Heart right ventricle (tissue), 16 donors: ENCODE measurements around the gene SUN3. TPM values are rescaled to one million over a fixed set of nuclear protein-coding genes. Genes with fewer than 3 reads are reported as not detected.

Experiments used
- ATAC-seq, 8 donors: fragments of 200-7000 bp; cut with Tn5 transposase; one replicate each; pipeline ENCODE4 v1.9.1; 2020; ENCODE audit warnings: mild to moderate bottlenecking in 8 of 8, moderate library complexity in 8 of 8, moderate number of reproducible peaks in 1 of 8
- DNase-seq, 2 donors: peaks; one replicate each; pipeline ENCODE4 v3.0.0-alpha.2; 2020
- H3K27ac ChIP-seq, 10 donors: fragments of 200-600 bp; sonication (generic) in 2 of 10; one replicate each; pipeline versions ENCODE4 v1.5.0 to v1.8.0; 2020 to 2022; ENCODE audit warnings: mild to moderate bottlenecking in 3 of 10
- H3K27me3 ChIP-seq, 7 donors: fragments of 200-600 bp; one replicate each; pipeline ENCODE4 v1.8.0; 2021 to 2022; ENCODE audit warnings: mild to moderate bottlenecking in 2 of 7
- H3K36me3 ChIP-seq, 9 donors: fragments of 200-600 bp; sonication (generic) in 1 of 9; one replicate each; pipeline versions ENCODE4 v1.5.0 to v1.8.0; 2020 to 2022; ENCODE audit warnings: mild to moderate bottlenecking in 2 of 9
- H3K4me1 ChIP-seq, 9 donors: fragments of 200-600 bp; sonication (generic) in 1 of 9; one replicate each; pipeline versions ENCODE4 v1.5.0 to v1.8.0; 2020 to 2022; ENCODE audit warnings: mild to moderate bottlenecking in 4 of 9
- H3K4me3 ChIP-seq, 10 donors: fragments of 200-600 bp; sonication (generic) in 2 of 10; one replicate each; pipeline versions ENCODE4 v1.5.0 to v1.8.0; 2020 to 2022; ENCODE audit warnings: mild to moderate bottlenecking in 7 of 10, moderate library complexity in 2 of 10
- H3K9me3 ChIP-seq, 11 donors: fragments of 200-600 bp in 10 of 11; sonication (generic) in 2 of 11; one replicate each; pipeline versions ENCODE4 v1.5.0 to v1.8.0; 2013 to 2022; ENCODE audit warnings: mild to moderate bottlenecking in 2 of 11, control low read depth in 1 of 11, moderate library complexity in 1 of 11
- WGBS, 2 donors: extraction: QIAGEN DNeasy Blood & Tissue Kit; methylation state at CpG; one replicate each; pipeline ENCODE4 v1.1.7; 2013; ENCODE audit warnings: inconsistent platforms in 1 of 2; 5-methylcytosine and 5-hydroxymethylcytosine counted together
- intact Hi-C, 10 donors: fragments of 100-400 bp; cut with DNase I; formaldehyde crosslinking; loops; one replicate each; pipeline versions ENCODE4 v1.11.1 to v1.14.2; 2022
- polyA plus RNA-seq, 2 donors: library from polyadenylated mRNA; stranded (reverse); fragments of 200-250 nt; gene quantifications; one replicate each; pipeline ENCODE4 v1.2.3, GENCODE V29; 2013
- total RNA-seq, 10 donors: library from RNA; stranded (reverse); fragmentation: NEBNext Ultra II Directional in 3 of 10; extraction: Animal tissue kit (Norgen Biotek cat#: 25700) in 3 of 10; gene quantifications; one replicate each; pipeline versions ENCODE4 v1.2.1 to v1.2.4, GENCODE V29; 2021 to 2023
- TF ChIP-seq, protein P1 (sequence below), 9 donors: fragments of 200-600 bp; sonication (generic) in 2 of 9; IDR thresholded peaks; one replicate each; pipeline versions ENCODE4 v1.5.0 to v1.8.0; 2021 to 2022; ENCODE audit warnings: antibody characterized with exemption in 9 of 9, mild to moderate bottlenecking in 5 of 9, moderate library complexity in 1 of 9
- donor health status: Arrhythmogenic right ventricular cardiomyopathy.
- donor health status: ischemic (EF 13 %, LVEDD 7.1; RV severe dilation, severe dysfunction).
- donor health status: healthy with polysubstance abuse.
- donor health status: DM: no; HTN: yes; CAD: no.
- donor health status: DM: no; HTN: no; CAD: no.
- donor health status: ischemic (EF 25% LVEDD 6.9; RV normal size, moderate dysfunction).
- donor health status: ischemic (EF 25% LVEDD 5.7; RV mildly dilated, moderate dysfunction).
- donor health status: healthy.
- donor health status: DM: yes; HTN: yes; CAD: no.
- donor health status: Ischemic cardiomyopathy.
- donor health status: ischemic (EF 35%, LVEDD 5.7; RV mildly dilated, moderate dysfunction).
- donor health status: nonischemic (EF 11% LVEDD 7.7; RV severe dilation, severe dysfunction).
- donor health status: DM: yes; HTN: yes; CAD: no.
- donor health status: PGD.
- donor health status: ischemic (EF 29% LVEDD 5.4; RV normal size, mild dysfunction).
- donor health status: nonischemic (EF 23%, LVEDD 6.1; RV moderate dilation, normal function).

Gene SUN3
- total and polyA plus RNA-seq, 12 donors, result not detected

DNA sequence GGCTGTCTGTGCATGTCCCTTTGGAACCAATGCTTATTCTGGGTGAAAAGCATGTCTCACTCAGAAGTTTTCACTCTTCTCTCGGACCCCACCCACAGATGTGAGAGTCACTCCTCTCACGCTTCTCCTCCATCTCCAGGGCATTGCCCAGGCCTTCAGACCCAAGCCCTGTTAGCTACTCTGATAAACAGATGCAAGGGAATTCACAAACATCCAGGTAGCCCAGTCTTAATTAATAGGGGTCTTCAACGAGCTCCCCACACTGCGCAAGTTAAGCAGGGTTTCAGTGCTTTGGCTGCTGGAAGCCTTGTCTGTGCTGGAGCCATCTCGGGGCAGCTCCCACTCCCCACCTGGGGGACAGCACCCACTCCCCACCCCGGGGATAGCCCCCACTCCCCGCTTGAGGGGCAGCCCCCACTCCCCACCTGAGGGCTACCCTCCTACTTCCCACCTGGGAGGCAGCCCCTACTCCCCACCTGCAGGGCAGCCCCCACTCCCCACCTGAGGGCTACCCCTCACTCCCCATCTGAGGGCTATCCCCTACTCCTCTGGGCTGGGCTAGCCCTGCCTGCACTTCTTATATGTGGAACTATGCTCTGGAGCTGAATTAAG lies 89.4 kb downstream of the SUN3 start:
- no peak for DNase-seq
- peak overlapping the region in 9 of 10 donors; percentile 84 to 97 (median 91) for H3K27ac ChIP-seq
- intact Hi-C loops, result loop anchor here in 2 of 10 donors (5.0 kb wide), 1 partner anchor 92 kb away; no protein-coding TSS in a partner anchor
- WGBS, 2 donors, result 93 to 94% methylated on average over 7 of the region's 7 CpGs
- no peak overlapping the region for H3K4me3 ChIP-seq
- H3K27me3 ChIP-seq, result no peaks in the 10 kb centered on the region
- TF ChIP-seq, protein P1, sequence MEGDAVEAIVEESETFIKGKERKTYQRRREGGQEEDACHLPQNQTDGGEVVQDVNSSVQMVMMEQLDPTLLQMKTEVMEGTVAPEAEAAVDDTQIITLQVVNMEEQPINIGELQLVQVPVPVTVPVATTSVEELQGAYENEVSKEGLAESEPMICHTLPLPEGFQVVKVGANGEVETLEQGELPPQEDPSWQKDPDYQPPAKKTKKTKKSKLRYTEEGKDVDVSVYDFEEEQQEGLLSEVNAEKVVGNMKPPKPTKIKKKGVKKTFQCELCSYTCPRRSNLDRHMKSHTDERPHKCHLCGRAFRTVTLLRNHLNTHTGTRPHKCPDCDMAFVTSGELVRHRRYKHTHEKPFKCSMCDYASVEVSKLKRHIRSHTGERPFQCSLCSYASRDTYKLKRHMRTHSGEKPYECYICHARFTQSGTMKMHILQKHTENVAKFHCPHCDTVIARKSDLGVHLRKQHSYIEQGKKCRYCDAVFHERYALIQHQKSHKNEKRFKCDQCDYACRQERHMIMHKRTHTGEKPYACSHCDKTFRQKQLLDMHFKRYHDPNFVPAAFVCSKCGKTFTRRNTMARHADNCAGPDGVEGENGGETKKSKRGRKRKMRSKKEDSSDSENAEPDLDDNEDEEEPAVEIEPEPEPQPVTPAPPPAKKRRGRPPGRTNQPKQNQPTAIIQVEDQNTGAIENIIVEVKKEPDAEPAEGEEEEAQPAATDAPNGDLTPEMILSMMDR (IDR thresholded peaks at IDR 0.05), result no peak
- peaks cover 10 to 70% (median 44%) of the 10 kb centered on the region in 9 donors for H3K4me1 ChIP-seq
- no peaks in the 10 kb centered on the region for H3K9me3 ChIP-seq
- ATAC-seq, result no peak
- H3K36me3 ChIP-seq, result peaks cover 0 to 14% (median 0%) of the 10 kb centered on the region in 9 donors

DNA sequence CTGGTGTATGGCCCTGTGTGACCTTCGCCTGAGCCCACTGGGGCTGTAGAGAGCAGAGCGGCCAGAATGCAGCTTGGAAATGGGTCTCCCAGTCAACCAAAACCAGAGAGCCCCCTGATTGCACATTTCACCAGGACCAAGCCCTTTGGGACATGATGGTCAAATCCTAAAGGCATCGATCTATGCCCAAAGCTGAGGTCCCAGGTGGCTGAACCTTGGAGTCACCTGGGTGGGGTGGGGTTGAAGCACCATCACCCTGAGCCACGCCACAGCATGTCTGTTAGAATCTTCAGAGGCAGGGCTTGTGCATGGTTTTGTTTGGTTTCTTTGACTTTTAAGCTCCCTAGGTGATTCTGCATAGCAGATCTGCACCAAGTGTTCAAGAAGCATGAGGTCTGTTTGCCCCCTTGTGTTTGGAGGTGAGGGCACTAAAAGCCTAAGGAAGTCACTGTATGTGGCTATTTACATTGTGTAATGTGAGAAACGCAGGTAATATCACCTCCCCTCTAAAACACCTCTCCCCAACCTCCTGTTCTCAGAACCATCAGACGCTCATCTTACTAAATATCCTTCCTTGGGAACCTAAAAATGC lies 90.2 kb downstream of the SUN3 start:
- DNase-seq, result no peak

DNA sequence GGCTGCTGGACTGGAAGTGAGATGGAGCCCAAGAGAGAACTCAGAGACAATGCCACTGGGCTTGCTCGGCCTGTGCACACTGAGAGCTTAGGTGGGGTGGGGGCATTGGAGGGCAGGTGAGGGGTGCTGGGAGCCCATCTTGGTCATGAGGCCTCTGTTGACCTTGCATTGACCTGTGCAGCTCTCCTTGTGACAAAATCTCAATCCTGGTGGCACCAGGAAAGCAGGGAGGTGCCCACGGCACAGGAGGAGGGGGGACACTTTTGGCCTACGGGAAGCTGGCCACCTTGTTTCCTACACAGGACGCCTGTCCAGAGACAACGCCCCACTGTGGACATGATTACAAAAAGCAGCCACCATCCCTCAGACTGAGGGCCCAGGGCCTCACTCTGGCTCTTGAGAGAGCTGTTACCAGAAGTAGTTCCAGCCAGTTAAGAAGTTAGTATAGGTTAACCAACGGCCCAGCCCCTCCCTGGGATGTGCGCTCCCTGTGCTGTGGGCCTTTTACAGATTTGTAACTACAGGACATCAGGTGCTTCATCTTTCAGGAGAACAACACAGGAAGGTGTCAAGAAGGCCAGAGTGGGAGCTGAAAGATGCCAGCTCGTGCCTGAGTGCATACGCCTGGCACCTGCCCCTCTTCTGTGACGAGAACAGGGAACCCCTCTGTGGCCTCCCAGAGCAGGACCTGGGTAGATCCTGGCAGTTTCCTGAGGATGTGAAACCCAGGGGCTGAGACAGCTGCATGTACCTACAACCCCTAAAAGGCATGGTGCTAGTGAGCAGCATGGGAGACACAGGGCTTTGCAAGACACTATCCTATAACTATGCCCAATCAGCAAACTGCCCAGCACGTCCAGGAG lies 91.0 kb downstream of the SUN3 start:
- intact Hi-C loops, result no loop called here

More for the DNA sequence above, 90.2 kb downstream of the SUN3 start:
- ATAC-seq, result no peak
- H3K27ac ChIP-seq, result peak overlapping the region in 4 of 10 donors; percentile 84 to 94 (median 89)
- H3K4me1 ChIP-seq, result peaks cover 10 to 65% (median 42%) of the 10 kb centered on the region in 9 donors
- TF ChIP-seq, protein P1 (IDR thresholded peaks at IDR 0.05), result no peak
- WGBS, 2 donors, result 94 to 99% methylated on average over 6 of the region's 6 CpGs
- H3K4me3 ChIP-seq, result no peak overlapping the region
- no peaks in the 10 kb centered on the region for H3K9me3 ChIP-seq
- no peaks in the 10 kb centered on the region for H3K27me3 ChIP-seq
- intact Hi-C loops, result no loop called here
- H3K36me3 ChIP-seq, result peaks cover 0 to 20% (median 0%) of the 10 kb centered on the region in 9 donors

More for the DNA sequence above, 91.0 kb downstream of the SUN3 start:
- ATAC-seq (no peak), DNase-seq (no peak)
- Histone ChIP-seq H3K4me1 (peaks cover 10 to 59% (median 37%) of the 10 kb centered on the region in 9 donors), H3K4me3 (no peak overlapping the region), H3K9me3 (no peaks in the 10 kb centered on the region), H3K36me3 (peaks cover 0 to 21% (median 0%) of the 10 kb centered on the region in 9 donors), H3K27ac (peak overlapping the region in 5 of 10 donors; percentile 1 to 94 (median 22)), H3K27me3 (no peaks in the 10 kb centered on the region)
- TF ChIP-seq, protein P1 (IDR thresholded peaks at IDR 0.05), result no peak
- WGBS, 2 donors, result 80 to 85% methylated on average over 11 of the region's 11 CpGs

Other genes starting within 250 kb of the SUN3 start
- 1 to 10 TPM; 1.5 to 3.7 (median 2.4) TPM for gene PKD1L1, start 80.6 kb downstream of the SUN3 start, total RNA-seq
- 1 to 10 TPM; 1.6 to 4.7 TPM for gene PKD1L1, start 80.6 kb downstream of the SUN3 start, polyA plus RNA-seq
- gene HUS1, start 49.5 kb downstream of the SUN3 start, total RNA-seq, result 10 to 100 TPM; 21.5 to 35.9 (median 28.1) TPM
- 10 to 100 TPM in 1 of 2 donors, 1 to 10 TPM in 1; 9.6 to 11.6 TPM for gene HUS1, start 49.5 kb downstream of the SUN3 start, polyA plus RNA-seq
- under 1 TPM in 1 of 10 donors, not detected in 9; 0.24 TPM for gene C7orf57, start 6.4 kb upstream of the SUN3 start, total RNA-seq
- gene C7orf57, start 6.4 kb upstream of the SUN3 start, polyA plus RNA-seq, result not detected
- 10 to 100 TPM; 14.4 to 26.6 (median 17.4) TPM for gene UPP1, start 60.2 kb upstream of the SUN3 start, total RNA-seq
- 10 to 100 TPM; 27.5 to 54.5 TPM for gene UPP1, start 60.2 kb upstream of the SUN3 start, polyA plus RNA-seq
- gene ABCA13, start 142.4 kb upstream of the SUN3 start, total RNA-seq, result under 1 TPM; 0.02 to 0.37 (median 0.07) TPM
- under 1 TPM in 1 of 2 donors, not detected in 1; 0.01 TPM for gene ABCA13, start 142.4 kb upstream of the SUN3 start, polyA plus RNA-seq